OCI-LY1 (cell line): ENCODE measurements around the gene PRKG1.

Experiments
- CTCF ChIP-seq: fragments of 200-600 bp; sonication (generic), shearing (Covaris generic); IDR thresholded peaks from 2 replicates; pipeline ENCODE4 v1.5.1; 2017; ENCODE audit warnings: mild to moderate bottlenecking, antibody characterized with exemption, low read length, moderate library complexity, mixed read lengths
- EZH2 ChIP-seq: fragments of 200-600 bp; sonication (generic), shearing (Covaris generic); IDR thresholded peaks from 2 replicates; pipeline ENCODE4 v1.8.0; 2017; ENCODE audit warnings: borderline replicate concordance, mixed run types, mild to moderate bottlenecking, antibody characterized with exemption, low read length, moderate library complexity, mixed read lengths

DNA sequence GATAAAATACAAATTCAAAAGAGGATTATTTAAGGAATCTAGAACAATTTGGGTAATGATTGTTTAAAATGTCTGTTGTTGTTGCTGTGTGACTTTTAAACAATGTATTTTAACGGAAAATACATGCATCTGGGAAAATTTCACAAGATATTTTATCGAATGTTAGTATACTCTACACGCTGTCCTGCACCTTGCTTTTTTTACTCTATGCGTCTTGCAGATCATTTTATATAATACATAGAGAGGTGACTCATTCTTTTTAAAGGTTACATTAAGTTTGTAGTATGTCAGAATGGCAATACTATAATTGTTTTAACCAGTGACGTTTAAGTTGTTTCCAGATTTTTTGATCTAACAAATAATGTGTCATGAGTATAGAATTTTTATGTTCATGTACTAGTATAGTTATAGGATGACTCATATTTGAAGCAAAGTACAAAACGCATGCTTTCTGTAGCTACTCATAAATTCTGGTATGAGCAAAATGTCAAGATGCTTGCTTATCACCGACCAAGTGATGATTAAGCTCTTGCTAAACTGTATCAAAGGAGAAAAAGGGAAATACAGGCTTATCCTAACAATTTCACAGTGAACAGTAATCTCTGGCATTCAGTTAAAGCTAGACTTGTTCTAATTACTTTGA, 1244.7 kb downstream of the PRKG1 start:
- TF ChIP-seq CTCF = no peak
- TF ChIP-seq EZH2 = no peak
